Type B pancreatic cell (in vitro differentiated cells): ENCODE data around the gene SPATA2L. TPM values are rescaled to one million over a fixed set of nuclear protein-coding genes. Genes with fewer than 3 reads are reported as not detected.
A peak's percentile ranks its signal among the peaks of the same experiment; 100 is the strongest.

Experiments
- DNase-seq: peaks from one replicate; pipeline ENCODE4 v3.0.0; 2021; ENCODE audit warnings: mixed read lengths; ENCODE audit not compliant: unreplicated experiment; ENCODE audit errors: extremely low spot score
- H3K27ac Mint-ChIP-seq: 2 replicates; pipeline ENCODE4 v1.8.0; 2021; ENCODE audit warnings: mild to moderate bottlenecking, mixed read lengths
- H3K27me3 Mint-ChIP-seq: 2 replicates; pipeline ENCODE4 v1.8.0; 2021; ENCODE audit warnings: mixed read lengths
- H3K36me3 Mint-ChIP-seq: 2 replicates; pipeline ENCODE4 v1.8.0; 2021; ENCODE audit warnings: mixed read lengths
- H3K4me1 Mint-ChIP-seq: one replicate; pipeline ENCODE4 v1.8.0; 2021; ENCODE audit warnings: mixed read lengths; ENCODE audit not compliant: unreplicated experiment
- H3K4me3 Mint-ChIP-seq: 2 replicates; pipeline ENCODE4 v1.8.0; 2021; ENCODE audit warnings: mild to moderate bottlenecking, mixed read lengths
- H3K9me3 Mint-ChIP-seq: 2 replicates; pipeline ENCODE4 v1.8.0; 2021; ENCODE audit warnings: mixed read lengths
- CTCF ChIP-seq: fragments of 200-600 bp; sonication (generic); conservative IDR thresholded peaks from 2 replicates; pipeline ENCODE4 v1.5.0; 2021; ENCODE audit warnings: antibody characterized with exemption, mild to moderate bottlenecking
- total RNA-seq: library from RNA; stranded (reverse); gene quantifications from 2 replicates; pipeline ENCODE4 v1.2.1, GENCODE V29; 2021; ENCODE audit warnings: low replicate concordance

The SPATA2L gene
- total RNA-seq, 1 donor from 2014 or later, result 12.6 TPM

DNA sequence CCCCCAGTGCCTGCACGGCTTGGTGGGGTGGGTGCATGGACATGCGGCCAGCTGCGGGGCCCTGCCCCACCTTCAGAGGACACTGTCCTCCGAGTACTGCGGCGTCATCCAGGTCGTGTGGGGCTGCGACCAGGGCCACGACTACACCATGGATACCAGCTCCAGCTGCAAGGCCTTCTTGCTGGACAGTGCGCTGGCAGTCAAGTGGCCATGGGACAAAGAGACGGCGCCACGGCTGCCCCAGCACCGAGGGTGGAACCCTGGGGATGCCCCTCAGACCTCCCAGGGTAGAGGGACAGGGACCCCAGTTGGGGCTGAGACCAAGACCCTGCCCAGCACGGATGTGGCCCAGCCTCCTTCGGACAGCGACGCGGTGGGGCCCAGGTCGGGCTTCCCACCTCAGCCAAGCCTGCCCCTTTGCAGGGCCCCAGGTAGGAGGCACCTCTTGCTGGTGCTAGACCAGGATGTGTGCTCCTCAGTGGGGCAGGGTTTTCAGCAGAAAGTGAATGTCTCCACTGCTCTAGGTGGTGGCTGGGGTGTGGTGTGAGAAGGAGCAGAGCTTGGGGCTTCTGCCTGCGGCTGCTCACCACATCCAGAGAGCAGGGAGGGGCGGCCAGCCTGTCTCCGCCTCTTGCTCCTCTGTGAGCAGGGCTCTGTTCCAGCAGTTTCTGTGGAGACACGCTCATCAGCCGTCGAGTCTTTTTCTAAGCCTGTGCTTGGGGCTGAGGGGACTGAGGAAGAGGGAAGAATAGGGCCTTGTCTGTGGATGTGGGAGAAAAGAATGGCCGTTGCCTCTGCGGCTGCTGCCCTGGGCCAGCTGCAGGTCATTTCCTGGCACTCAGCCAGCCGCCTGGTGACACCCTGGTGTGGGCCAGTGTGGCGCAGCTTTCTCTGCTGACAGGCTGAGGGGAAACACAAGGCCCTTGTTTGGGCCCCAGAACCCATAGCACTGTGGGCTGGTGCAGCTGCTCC, 22.1 kb upstream of the SPATA2L start:
- Mint-ChIP-seq H3K4me3 (peak overlapping the region; percentile 79), H3K27me3 (no peaks in the 10 kb centered on the region), H3K9me3 (no peaks in the 10 kb centered on the region), H3K4me1 (peaks cover 12% of the 10 kb centered on the region), H3K27ac (no peak overlapping the region), H3K36me3 (peaks cover 7% of the 10 kb centered on the region)
- DNase-seq, result no peak
- no peak for TF ChIP-seq CTCF

DNA sequence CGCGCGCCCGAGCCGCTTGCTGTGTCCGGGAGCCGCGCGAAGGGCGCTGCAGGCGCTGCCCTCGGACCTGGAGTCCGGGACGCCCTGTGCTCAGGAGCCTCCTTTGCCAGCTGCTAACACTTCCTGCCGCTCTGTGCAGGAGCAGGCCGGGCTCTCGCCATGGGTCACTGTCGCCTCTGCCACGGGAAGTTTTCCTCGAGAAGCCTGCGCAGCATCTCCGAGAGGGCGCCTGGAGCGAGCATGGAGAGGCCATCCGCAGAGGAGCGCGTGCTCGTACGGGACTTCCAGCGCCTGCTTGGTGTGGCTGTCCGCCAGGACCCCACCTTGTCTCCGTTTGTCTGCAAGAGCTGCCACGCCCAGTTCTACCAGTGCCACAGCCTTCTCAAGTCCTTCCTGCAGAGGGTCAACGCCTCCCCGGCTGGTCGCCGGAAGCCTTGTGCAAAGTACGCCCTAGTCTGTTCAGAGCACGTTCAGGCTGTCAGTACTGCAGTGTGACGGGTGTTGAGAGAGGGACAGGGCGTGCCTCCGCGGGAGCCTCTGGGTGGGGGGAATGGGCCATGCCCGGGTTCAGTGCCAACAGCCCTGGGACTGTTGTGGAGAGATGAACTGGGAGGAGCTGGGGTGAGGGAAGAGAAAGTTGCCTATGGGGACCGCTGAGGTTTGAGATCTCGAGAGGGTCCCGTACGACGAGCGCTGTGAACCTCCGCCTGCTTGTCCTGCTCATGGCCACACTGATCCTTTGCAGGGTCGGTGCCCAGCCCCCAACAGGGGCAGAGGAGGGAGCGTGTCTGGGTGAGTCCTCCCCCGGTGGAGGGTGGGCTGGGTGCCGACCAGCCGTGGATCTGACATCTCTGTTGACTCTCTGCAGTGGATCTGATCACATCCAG, 21.1 kb upstream of the SPATA2L start:
- H3K27ac Mint-ChIP-seq, result peak overlapping the region; percentile 69
- peaks cover 18% of the 10 kb centered on the region for H3K4me1 Mint-ChIP-seq
- H3K36me3 Mint-ChIP-seq, result peaks cover 7% of the 10 kb centered on the region
- DNase-seq, result no peak
- H3K9me3 Mint-ChIP-seq, result no peaks in the 10 kb centered on the region
- peak overlapping the region; percentile 79 for H3K4me3 Mint-ChIP-seq
- H3K27me3 Mint-ChIP-seq, result no peaks in the 10 kb centered on the region
- no peak for TF ChIP-seq CTCF

GRCh38 chr16:89721546-89722391, 20.3 kb upstream of the SPATA2L start:
- no peak for DNase-seq

DNA sequence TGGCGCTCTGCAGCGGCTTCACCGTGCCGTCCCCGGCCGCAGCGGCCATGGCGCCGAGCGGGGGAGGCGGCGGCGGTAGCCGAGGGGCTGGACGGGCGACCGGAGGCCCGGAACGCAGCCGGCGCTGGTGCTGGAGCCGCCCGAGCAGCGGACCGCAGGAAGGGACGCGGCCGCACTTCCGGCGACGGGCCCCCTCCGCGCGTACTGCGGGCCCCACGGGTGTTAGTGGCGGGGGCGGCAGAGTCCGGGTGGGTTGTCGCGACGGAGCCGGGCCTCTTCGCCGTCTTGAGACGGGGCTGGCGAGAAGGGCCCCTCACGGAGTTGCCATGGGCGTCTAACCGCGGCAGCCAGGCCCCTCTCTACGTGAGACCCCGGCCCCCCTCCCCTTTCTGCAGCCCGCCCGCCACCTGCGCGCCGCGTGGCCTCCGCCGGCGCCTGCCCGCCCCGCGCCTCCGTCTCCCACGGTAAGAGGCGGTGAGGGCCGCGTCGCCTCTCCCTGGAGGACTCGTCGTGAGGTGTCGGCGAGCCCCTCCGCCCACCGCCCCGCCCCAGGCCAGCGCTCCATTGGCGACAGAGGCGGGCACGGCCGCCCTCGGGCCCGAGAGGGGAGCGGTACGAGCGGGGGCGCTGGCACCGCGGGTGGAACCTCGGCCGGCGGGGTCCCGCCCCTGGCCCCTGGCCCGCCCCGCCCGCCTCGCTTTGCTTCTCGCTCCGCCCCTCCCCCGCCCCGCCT, 19.5 kb upstream of the SPATA2L start, which contains the start of the genes VPS9D1 and ZNF276:
Gene VPS9D1 (minus strand): TSS at position 86 of the 733 bp plus-strand sequence. CDS start 37 bp downstream, at position 49.
Gene ZNF276 (plus strand): TSS at position 725 of the 733 bp plus-strand sequence. CDS start 104 bp downstream, outside the sequence.
- DNase-seq, result peak; percentile 87
- Mint-ChIP-seq H3K9me3 (no peaks in the 10 kb centered on the region), H3K27me3 (no peaks in the 10 kb centered on the region), H3K27ac (peak within 1 kb of the TSS; percentile 94), H3K4me3 (peak within 1 kb of the TSS; percentile 91), H3K4me1 (peaks cover 18% of the 10 kb centered on the region), H3K36me3 (peaks cover 4% of the 10 kb centered on the region)
- no peak for TF ChIP-seq CTCF

More at GRCh38 chr16:89721546-89722391, 20.3 kb upstream of the SPATA2L start:
- H3K9me3 Mint-ChIP-seq, result no peaks in the 10 kb centered on the region
- H3K27ac Mint-ChIP-seq, result no peak overlapping the region
- H3K27me3 Mint-ChIP-seq, result no peaks in the 10 kb centered on the region
- peaks cover 18% of the 10 kb centered on the region for H3K4me1 Mint-ChIP-seq
- peak overlapping the region; percentile 79 for H3K4me3 Mint-ChIP-seq
- H3K36me3 Mint-ChIP-seq, result peaks cover 4% of the 10 kb centered on the region
- TF ChIP-seq CTCF, result no peak
